NCI-H526 (cell line): ENCODE results near the gene SYPL1.

ENCODE experiments used
- DNase-seq, 2 experiments: peaks; one replicate each; lab custom pipeline; 2025; lab: John Stamatoyannopoulos, UW

The SYPL1 gene

DNA sequence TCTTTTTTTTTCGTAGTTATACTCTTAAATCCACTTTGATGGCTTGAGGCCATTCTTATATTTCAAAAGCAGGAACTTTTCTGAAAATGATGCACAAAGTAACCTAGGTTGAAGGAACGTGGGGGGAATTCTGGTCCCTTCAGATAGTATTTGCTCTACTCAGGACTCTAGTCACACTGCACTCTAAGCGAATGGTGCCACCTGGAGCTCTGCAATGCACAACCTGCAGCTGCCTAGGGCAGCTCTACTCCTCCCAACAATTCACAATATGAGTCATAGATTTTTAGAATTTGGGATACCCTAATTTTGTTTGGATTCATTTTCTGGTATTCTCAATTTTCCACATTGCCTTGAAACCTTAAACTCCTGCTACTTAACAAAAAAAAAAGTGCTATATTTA is 17.3 kb downstream of the SYPL1 start:
- no peak for DNase-seq

DNA sequence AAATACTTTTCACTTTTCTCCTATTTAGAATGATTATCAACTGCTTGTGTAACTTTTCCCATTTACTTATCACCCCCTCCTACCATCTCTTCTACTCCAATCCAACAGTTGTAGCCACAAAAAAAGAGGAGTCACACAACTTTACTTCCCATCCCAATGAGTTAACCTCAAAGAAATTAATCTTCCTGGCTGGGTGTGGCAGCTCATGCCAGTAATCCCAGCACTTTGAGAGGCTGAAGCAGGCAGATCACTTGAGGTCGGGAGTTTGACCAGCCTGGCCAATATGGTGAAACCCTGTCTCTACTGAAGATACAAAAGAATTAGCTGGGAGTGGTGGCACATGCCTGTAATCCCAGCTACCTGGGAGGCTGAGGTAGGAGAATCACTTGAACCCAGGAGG is 19.9 kb downstream of the SYPL1 start:
- DNase-seq: no peak

DNA sequence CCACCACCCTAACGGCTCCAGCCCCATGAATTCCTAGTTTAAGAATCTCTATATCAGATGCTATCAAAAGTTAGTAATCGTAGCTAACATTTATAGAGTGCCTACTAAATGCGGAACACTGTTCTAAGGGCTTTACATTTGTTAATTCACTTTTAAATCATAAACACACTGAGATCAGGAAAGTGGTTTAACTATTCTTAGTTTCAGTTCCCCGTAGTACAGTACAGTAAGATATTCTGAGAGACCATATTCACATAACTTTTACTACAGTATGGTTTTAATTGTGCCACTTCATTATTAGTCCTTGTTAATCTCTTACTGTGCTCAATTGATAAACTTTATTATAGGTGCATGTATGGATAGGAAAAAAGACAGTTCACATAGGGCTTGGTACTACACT is 22.5 kb downstream of the SYPL1 start:
- DNase-seq: no peak

DNA sequence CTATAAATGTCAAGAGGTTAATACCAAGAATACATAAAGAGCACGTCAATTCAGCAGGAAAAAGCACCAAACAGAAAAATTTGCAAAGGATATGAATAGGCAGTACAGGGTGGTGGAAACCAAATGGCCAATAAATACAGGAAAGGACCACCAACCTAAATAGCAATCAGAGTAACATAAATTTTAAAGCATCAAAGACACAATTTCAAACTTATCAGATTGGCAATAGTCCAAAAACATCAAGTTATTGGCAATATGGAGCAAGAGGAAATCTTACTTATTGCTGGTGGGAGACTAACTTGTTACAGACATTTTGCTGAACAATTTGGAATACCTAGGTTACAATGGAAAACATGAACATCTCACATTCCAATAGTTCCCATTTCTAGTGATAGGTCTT is 24.1 kb downstream of the SYPL1 start:
- no peak for DNase-seq

DNA sequence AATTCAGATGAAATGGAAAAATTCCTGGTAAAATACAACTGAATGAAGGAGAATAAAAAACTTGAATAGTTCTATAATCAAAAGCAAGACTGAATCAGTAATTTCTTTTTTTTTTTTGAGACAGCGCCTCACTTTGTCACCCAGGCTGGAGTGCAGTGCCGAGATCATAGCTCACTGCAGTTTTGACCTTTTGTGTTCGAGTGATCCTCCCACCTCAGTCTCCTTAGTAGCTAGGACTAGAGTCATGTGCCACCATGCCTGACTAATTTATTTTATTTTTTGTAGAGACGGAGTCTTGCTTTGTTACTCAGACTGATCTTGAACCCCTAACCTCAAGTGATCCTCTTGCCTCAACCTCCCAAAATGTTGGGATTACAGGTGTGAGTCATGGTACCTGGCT is 26.1 kb downstream of the SYPL1 start:
- no peak for DNase-seq

DNA sequence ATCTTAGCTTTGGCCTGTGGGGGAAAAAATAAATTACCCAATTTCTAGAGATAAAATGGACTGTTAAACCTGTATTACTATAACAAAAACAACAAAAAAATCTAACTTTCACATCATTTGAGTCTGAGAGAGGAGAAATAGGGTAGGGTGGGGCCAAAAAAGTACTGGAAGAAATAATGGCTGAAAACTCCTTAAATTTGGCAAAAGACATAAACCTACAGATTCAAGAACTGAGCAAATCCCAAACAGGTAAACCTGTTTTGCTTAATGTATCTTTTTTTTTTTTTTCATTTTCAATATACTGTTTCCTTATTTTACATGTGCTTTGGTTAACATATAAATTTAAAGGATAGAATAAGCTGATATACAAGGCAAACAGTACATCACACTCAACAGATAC is 27.1 kb downstream of the SYPL1 start:
- DNase-seq: no peak

DNA sequence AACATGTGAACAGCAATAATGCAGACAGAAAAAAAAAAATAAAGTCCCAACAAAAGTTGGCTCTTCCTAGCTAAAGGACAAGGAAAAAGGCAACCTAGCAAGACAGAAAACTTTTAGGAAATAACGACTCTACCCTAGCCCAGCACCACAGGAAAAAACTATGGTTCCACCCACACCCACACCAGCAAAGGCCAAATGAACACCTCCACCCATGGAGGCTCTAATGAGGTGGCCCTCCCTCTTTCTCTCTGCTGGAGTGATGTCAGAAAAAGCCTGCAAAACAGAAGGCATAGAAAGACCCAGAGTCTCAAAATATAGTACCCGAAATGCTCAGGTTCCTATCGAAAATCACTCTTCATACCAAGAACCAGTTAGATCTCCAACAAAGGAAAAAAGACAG is 28.4 kb downstream of the SYPL1 start:
- no peak for DNase-seq

DNA sequence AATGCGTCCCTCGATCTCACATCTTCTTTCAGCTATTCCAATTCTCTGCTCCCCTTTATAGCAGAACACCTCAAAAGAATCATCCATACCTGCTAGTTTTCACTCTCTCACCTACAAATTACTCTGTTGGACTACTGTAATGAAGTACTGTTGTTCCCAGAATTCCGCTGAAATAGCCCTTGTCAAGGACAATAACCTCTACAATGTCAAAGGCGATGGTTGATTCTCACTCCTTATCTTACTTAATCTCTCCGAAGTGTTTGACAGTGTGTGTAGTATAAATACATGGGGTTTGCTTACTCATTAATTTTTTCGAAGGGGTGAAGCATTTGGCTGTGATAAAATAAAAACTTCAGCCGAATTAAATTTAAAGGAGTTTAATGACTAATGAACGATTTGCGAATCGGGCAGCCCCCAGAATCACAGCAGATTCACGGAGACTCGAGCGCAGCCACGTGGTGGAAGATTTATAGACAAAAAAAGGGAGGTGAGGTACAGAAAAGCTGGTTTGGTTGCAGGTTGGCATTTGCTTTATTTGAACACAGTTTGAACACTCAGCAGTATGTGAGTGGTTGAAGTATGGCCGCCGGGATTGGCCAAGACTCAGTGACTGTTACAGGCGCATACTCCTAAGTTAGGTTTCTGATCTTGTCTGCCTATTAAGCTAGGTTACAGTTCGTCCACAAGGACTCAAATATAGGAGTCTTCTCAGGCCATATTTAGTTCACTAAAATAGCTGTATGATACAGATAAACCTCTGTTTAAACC is 29.8 kb downstream of the SYPL1 start:
- DNase-seq: no peak

DNA sequence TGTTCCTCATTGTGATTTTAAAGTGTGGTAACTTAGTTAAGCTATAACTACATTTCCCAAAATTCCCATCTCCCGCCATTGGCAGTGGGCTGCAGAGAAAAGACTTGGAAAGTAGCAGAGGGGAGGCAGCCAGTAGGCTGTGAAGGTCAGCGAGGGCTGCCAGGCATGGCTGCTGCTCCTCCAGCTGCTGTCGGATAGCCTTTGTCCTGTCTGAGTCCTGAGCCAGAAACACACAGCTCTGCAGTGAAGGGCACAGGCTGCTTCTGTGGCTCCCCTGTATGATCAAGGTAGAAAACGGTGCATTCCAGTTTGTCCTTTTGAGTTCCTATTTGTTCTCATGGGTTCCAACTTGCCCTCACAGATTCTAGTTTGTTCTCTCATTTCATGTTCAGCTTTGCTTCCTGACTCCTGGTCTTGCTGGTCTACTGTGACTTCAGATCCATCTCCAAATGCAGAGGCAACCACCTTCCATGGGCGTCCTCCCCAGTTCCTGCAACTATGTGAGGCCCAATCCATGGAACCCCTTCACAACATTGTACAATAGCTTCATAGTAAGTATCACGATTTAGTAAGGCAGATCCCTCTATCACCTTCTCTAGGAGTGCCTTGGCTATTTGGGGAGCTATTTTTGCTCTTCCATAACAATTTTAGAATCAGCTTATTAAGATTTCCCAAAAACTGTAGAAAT is 31.7 kb downstream of the SYPL1 start:
- DNase-seq: no peak

DNA sequence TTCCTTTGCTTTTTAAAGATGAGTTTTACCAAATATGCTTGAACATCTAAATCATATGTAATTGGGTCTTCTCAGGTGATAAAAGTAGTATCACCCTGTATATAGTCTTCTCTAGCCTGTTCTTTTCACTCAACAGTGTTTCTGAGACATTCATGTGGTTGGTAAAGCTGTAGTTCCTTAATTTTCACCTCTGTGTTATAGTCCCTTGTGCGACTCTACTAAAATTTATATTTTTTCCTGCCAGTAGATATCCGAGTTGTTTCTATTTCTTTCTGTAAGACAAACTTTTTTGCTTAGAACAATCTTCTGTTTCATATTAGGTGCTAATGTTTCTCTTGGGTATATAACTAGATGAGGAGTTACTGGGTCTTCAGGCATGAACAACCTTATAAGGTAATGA is 35.6 kb downstream of the SYPL1 start:
- no peak for DNase-seq

DNA sequence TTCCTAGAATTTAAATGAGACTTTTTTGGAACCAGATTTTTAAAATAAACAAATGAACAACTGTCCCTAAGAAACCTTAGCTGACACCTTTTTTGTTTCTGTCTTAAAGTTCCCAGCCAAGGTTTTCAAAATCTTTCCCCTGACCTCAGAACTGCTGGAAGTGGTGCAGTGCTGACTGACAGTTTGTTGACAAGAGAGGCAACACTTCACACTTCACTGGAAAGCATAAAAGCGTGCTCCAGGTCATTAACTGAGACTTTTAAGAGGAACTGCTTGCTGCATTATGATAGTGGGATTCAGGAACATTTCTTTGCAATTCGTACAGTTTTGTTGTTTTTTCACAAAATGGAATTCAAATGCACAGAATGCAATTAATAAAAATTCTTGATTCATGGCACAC is 36.2 kb downstream of the SYPL1 start:
- DNase-seq: no peak

DNA sequence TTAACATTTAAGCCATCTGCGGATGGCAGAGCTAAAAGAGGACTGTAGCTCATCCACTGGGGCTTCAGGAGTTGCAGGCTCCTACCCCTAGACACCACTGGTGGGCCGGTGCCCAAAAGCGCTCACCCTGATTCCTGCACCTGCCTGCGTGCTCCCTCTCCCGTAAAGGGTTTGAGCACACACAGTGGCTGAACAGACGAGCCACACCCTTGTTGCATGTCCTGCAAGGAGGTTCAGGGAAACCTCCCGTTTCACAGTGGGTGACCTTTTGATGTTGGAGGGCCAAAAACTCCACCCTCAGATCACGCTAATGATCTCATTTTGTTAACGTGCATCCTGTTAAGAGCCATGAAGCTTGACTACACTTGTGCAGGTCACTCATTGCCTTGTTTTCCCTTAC is 37.9 kb downstream of the SYPL1 start:
- DNase-seq: no peak

DNA sequence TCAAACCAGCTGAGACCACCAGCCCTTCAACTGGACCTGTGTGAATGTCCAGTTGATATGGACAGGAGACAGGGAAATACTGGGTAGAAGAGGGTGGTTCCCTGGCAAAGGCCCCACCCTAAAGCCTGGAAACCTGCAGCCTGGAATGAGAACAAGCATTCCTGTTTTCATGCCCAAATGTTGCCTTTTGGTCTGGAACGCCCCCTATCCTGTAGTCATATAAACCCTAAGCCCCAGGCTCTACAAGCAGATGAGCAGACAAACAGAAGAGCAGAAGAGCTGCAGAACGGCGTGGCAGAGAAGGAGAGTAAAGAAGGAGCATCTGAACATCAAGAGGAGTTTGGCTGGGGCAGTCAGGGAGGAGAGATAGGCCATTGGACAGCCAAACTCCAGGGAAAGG is 38.4 kb downstream of the SYPL1 start:
- DNase-seq: no peak

DNA sequence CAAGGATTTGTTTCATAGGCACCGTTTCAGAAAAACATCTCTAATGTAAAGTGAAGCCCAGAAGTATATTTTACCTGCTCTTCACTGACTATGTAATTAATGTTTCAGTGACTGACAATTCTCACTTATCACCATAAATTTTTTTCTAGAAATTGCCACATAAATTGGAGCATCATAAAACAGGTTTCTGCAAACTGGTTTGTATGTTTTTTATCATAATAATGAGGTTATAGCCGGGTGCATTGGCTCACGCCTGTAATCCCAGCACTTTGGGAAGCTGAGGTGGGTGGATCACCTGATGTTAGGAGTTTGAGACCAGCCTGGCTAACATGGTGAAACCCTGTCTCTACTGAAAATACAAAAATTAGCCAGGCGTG is 39.4 kb downstream of the SYPL1 start:
- DNase-seq: no peak

DNA sequence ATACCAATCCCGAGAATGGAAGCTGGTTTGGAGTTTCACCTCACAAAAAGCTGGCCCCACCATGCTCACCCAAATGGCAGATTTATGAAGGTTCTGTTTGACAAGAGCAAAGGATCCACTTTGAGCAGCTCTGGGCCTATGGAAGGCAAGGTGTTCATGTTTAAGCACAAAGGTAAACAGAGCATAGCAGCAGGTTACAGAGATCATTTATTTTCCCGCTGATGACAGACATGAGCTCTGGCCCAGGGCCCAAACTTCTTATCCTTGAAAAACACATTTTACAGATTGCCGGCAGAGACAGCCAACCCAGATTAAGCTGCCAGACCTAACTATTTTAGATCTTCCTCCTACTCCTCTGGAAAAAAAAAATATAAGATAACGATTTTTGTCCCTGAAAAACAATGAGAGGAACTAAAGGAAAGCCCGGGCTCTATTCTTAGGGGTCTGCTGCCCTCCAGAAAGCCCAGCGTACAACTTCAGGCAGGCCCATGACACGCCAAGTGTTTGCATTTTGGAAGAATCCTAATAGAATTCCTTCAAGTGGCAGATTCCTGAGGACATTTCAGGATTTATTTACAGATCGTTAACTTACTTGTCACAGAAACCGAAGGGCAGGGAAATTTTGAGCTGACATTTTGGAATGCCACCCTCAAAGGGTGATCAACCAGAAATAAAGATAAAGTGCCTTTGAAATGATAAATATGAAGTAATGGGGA is 40.0 kb downstream of the SYPL1 start:
- no peak for DNase-seq

DNA sequence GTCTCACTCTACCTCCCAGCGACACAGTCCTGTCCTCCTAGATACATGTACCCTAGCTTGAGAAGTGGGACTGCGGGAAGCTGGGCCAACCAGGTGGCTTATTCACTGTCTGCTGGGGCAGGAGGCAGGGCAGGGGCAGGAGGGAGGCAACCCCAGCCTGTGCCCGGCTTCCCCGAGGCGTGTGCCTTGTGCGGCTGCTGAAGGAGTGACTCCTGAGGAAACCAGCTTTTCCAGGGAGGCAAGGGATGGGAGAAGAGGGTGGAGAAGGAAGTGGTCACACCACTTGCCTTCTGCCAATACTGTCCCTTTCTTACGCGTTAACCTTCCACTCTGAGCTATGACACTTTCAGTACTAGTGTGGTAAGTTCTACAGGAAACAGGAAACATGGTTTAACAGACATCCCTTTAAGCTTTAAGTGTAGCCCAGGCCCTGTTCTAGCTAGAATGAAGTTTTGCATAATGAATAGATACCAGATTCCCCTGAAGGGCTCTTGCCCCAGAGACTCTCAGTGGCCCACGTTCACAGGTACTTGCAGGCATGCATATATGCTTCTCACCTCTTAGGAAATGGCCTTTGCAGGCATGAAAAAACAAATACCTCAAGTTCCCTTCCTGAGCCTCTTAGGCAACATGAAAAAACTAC is 40.6 kb downstream of the SYPL1 start:
- DNase-seq: peak; percentile 68 to 79

DNA sequence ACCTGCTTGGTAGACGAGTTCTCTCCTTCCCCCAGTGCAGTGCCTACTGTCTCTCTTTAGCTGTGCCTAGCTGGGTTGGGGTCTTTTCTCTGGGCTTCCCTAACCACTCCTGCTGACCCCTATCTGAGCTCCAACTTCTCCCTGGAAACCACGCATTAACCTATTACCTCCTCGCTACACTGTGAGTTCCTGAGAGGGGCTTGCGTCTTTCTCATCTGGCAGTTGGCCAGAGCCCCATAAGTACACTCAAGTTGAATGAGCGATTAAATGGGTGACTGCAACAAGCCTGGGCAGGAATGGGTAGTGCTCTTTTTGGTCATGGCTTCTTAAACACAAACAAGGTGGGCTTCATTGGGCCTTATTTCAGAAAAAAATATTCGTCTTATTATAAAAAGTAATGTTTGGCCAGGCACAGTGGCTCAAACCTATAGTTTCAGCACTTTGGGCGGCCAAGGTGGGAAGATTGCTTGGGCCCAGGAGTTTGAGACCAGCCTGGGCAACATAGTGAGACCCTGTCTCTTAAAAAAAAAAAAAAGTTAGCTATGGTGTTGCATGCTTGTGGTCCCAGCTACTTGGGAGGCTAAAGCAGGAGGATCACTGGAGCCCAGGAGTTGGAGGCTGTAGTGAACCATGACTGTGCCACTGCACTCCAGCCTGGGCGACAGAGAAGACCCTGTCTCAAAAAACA is 41.4 kb downstream of the SYPL1 start:
- no peak for DNase-seq

DNA sequence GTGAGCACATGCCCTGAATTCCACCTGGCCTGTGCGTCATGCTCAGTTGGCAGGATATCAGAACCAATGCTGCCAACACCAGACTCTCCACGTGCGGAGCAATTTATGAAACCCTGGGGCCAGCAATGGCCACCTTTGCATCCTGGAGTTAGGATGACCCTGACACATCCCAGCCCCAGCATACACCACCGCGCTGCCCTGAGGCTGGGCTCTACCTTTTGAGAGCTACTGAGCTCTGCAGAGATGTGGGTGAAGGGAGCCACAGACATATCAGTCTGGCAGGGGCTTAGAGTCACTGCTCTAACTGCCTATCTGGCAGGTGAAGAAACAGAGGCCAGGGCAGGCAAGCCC is 41.9 kb downstream of the SYPL1 start:
- no peak for DNase-seq

DNA sequence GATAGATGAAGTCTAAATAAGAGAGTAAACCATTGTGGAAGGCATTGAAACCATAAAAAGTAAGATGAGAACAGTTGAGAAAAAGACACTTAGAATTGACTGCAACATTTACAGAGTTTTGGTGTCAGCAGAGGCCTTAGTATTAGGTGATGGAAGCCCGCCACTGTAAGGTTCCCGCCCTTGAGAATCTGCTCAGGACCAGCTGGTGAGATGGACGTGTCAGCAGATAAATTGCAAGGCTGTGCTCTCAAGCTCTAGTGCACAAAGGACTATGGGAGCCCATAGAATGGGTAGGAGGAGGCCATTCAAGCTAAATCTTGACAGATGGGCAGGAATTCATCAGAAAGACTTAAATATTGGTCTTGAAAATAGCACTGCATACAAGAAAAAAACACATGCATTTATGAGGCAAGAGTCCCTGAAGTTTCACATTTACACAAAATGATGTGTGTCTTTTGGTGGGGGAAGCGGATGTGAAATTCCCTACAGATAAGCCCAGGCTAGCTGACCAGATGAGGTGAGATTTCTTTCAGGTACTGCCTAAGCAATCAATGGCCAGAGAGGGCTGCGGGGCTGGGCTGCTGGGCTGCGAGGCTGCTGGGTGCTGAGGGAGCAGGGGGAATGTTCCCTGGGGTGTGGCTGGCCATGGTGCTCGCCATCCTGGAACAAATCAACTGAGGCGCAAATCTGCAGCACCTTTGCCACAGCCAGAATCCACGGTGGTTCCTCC is 42.5 kb downstream of the SYPL1 start:
- DNase-seq: no peak

DNA sequence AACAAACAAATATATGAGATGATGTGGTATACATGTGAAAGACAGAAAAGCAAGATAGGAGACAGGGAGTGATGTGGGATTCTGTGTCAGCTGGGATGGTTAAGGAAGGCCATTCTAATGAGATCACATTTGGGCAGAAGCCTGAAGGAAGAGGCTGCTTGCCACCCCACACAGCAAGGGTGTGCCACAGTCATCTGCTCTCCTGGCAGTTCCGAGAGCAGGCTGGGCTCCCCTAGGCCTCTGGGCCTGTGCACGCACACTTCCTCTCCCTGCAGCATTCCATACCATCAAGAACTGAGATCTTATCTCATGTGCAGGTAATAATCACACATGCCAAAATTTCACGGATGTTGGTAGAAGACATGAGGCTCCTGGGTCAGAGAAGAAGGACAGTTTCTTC is 43.1 kb downstream of the SYPL1 start:
- DNase-seq: no peak

DNA sequence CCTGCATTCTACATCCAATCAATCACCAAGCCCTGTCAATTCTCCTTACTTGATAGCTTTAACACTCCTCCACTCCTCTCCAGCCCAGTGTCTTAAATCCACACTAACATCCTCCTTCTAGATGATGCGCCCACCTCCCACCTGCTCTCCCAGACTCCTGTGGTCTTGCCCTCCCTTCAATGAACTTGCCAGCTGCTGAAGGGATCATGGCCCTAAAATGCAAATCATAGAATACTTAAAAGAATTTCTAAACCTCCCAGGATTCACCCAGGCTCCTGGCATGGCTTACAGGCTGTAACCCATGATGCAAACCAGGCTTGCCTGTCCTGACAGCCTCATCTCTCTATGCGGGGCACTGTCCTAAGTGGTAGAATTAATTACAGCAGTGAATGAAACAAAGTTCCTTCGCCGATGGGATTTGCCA is 43.6 kb downstream of the SYPL1 start:
- DNase-seq: peak; percentile 17 to 45

DNA sequence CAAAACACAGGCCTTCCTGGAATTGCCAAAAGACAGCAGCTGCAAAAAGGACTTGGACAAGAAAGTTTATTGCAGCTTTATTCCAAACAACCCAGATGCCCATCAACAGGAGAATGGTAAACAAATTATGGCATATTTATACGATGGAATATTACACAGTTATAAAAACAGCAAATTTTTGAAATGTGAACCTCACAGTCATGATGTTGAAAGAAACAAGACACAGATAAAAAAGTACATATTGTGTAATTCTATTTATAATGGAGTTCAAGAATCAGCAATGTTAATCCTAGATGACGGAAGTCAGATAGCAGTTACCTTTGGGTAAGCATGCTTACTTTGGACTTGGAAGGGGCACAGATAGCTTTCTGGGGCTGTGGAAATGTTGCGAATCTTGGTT is 44.4 kb downstream of the SYPL1 start:
- DNase-seq: no peak
